SU-DHL-6 (cell line): ENCODE data around the gene LHX1.

Experiments used
- EZH2phosphoT487 ChIP-seq: fragments of 200-600 bp; sonication (generic), shearing (Covaris generic); conservative IDR thresholded peaks from 2 replicates; pipeline ENCODE4 v1.6.1; 2018; ENCODE audit warnings: mild to moderate bottlenecking, antibody characterized with exemption, low read length, moderate library complexity, mixed read lengths
- TF ChIP-seq, protein P1 (sequence below): fragments of 200-600 bp; sonication (generic); IDR thresholded peaks from one replicate; pipeline ENCODE4 v1.5.1; 2017; ENCODE audit warnings: antibody characterized with exemption, mild to moderate bottlenecking, low read length, moderate library complexity; ENCODE audit not compliant: insufficient read depth, poor library complexity, severe bottlenecking

- TF ChIP-seq, protein P1, sequence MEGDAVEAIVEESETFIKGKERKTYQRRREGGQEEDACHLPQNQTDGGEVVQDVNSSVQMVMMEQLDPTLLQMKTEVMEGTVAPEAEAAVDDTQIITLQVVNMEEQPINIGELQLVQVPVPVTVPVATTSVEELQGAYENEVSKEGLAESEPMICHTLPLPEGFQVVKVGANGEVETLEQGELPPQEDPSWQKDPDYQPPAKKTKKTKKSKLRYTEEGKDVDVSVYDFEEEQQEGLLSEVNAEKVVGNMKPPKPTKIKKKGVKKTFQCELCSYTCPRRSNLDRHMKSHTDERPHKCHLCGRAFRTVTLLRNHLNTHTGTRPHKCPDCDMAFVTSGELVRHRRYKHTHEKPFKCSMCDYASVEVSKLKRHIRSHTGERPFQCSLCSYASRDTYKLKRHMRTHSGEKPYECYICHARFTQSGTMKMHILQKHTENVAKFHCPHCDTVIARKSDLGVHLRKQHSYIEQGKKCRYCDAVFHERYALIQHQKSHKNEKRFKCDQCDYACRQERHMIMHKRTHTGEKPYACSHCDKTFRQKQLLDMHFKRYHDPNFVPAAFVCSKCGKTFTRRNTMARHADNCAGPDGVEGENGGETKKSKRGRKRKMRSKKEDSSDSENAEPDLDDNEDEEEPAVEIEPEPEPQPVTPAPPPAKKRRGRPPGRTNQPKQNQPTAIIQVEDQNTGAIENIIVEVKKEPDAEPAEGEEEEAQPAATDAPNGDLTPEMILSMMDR, result no peak
- TF ChIP-seq EZH2phosphoT487, result no peak
Measured at GRCh38 chr17:36892112-36892838, 45.0 kb upstream of the LHX1 start.
